ENCODE results near the gene SIRT5.

SIRT5 gene

DNA sequence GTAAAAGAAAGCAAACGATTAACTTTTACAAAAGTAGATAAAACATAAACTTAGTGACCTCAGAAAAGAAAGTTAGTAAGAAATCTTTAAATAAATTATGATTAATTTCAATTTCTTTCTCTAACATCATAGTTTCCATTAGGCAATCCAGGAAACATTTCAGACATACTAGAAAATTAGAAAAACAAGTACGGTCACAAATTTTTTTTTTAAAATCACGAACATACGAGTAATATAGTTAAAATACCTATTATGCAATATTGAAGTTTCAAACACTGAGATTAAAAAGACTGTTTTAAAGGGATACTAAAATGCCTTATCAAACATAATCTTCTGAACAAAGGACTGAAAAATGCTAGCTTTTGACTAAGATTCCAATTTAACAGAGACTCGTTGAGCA is 66.9 kb downstream of the SIRT5 start:
- DNase-seq, result no peak

DNA sequence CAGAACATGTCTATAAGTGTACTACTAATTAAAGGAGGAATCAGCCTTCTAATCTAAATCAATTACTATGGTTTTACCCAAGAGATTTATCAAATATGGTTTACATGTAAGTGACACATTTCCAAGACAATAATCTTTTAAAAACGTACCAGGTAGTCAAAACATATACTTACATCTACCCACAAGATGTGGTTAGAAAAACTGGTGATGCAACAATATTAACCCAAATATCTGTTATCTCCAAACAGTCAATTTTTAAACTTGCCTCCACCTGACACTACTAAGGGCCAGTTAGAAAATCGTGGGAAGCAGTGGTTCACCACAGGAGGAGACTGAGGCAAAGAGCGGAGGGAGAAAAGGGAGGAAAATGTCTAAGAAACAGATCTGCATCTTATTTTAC is 68.7 kb downstream of the SIRT5 start:
- DNase-seq, result no peak

DNA sequence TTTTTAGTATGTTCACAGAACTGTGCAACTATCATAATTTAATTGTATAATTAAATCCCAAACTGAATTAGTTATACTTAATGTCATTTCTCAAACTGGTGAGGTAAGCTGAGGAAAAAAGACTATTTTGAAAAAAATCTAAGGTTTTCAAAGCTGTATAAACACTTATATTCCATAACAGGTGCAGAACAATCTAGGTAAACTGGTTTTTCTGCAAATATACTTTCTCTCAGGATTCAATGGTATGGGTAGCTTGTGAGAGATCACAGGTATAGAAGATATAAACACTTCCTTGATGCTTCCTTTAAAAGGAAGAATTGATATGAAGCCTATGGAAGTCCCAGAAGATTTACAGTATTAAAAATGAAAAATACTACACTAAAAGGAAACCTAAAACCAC is 74.4 kb downstream of the SIRT5 start:
- DNase-seq, result no peak

DNA sequence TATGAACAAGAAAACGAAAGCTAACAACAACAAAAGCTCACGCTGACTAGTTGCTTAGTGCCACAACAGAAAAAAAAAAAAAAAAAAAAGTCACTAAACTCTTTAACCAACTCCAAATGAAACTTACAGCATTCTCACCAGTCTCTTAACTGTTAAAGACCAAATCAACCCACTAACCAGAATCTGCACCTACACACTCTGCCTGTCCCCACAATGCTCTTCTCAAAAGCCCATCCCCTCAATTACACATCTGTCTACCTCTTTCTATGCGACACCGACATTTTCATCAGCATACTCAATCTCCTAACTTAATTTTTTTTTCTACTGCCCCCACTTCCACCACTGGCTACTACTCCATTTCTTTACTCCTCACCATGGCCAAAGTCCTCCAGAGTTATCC is 75.0 kb downstream of the SIRT5 start:
- no peak for DNase-seq

DNA sequence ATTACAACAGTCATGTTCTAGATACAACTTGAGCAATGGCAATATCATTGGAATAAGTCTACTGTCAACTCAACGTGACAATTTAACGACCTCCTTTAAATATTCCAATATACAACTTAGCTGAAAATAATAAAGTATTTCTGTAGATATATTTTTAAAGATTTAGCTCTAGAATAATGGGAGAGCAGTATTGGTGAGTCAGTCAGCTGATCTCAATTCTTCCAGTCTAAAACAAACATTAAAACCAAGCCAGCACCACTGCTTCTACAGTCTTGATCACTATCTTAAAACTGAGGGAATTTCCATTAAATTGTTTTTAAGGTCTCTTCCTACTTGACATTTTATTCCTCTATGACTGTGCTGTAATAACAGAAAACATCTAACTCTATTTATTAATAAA is 78.9 kb downstream of the SIRT5 start:
- no peak for DNase-seq

DNA sequence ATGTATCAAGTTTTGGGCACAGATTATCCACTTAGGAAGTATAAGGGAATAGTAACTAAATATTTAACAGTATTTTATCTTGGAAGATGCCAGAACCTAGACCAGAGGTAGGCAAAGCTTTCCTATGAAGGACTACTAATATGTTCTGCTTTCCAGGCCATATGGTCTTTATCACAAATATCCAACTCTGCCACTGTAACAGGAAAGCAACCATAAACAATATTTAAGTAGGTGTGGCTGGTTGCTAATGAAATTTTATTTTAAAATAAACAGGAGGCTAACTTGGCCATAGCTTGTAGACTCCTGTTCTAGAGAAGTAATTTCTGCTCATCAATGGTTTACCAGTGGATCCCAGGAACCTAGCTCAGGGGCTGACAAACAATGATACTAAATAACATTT is 80.1 kb downstream of the SIRT5 start:
- no peak for DNase-seq

DNA sequence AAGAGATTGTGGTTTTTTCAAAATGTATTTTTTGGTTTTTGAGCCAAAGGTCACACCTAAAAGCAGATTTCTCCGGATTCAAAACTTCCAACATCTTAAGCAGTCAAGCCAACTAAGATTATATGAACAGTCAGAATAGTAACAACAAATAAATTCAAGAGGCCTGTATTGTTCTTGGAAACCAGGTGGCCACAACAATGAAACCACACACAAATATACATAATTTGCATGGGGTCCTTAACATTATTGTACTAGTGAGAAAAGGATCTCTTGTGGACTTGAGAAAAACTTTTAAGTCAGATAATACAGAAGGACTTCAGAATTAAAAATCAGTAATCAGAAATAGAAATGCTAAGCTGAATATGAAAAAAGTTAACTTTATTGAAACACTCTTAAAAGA is 81.3 kb downstream of the SIRT5 start:
- no peak for DNase-seq

DNA sequence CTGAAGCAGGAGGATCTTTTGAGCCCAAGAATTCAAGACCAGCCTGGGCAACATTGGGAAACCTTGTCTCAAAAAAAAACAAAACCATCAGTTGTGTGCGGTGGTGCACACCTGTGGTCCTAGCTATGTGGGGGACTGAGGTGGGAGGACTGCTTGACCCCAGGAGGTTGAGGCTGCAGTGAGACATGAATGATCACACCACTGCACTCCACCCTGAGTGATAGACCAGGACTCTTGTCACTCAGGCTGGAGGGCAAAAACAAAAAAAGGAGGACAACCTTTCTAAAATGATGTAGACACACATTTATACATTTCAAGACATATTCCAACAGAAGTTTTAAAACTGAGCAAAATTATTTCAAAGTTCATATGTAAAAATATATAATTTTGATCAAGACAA is 85.9 kb downstream of the SIRT5 start:
- no peak for DNase-seq

DNA sequence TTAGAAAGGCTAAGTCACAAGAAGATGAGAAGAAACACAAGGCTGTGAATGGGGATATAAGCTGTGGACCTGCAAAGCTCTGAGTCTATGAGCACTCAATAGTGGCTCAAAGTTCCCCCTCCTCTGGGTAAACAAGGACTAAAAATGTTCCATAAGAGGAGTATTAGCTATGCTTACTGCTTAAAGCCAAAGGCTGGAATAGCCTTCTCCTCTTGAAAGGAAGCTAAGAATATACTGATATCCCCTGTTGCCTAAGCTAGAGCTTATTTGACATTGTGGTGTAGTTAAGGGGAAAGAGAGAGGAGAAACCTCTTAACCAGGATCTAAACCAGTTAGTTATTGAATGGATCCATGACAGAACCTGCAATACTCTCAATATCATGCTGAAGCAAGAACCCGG is 86.5 kb downstream of the SIRT5 start:
- DNase-seq, result no peak

DNA sequence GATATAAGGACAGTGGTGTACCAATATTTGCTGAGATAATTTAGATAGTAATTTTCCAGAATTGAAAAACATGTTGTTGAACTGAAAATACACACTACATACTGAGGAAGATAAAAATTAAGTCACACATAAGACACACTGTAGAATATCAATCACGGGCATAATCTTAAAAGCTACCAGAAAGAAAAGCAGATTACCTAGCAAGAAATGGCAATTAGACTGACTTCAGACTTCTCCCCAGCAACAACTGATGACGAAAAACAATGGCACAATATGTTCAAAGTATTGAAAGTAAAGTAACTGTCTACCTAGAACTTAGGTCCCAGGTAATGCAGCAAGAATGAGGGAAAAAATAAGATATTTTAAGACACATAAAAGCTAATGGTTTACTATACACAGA is 87.2 kb downstream of the SIRT5 start:
- DNase-seq, result no peak

DNA sequence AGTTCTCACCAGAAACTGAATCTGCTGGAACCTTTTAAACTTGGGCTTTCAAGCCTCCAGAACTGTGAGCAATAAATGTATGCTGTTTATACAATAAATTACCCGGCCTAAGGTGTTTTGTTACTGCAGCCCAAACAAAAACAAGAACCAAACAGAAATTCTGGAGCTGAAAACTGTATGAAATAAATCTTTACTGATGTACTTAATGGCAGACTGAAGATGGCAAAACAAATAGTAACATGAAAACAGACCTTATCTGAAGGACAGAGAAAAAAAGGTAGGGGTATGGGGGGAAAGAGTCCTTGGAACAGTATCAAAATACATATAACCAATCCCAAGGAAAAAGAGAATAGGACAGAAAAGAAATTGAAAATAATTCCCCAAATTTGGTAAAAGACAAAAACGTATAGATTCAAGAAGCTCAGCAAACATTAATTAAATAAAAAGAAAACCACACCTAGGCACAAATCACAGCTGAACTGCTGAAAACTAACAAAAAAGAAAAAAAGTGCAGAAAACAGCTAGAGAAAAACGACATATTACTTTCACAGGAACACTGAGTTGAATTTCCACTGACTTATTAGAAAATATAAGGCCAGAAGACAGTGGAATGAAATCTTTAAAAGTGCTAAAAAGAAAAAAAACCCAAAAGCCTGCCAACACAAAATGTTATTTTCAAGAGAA is 88.4 kb downstream of the SIRT5 start:
- DNase-seq, result no peak

DNA sequence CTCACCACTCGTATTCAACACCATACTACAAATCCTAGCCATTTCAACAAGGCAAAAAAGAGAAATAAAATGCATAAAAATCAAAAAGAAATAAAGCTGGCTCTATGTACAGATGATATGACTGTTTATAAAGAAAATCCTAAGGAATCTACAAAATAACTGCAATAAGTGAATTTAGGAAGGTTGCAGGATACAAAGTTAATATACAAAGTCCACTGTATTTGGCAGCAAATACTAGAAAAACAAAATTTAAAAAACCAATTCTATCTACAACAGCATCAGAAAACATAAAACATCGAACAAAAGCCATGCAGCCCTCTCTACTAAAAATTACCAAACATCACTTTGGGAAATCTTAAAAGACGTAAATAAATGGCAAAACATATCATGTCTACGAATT is 89.6 kb downstream of the SIRT5 start:
- DNase-seq, result no peak
